Measurements from ENCODE around the gene CLECL1. TPM values are rescaled to one million over a fixed set of nuclear protein-coding genes. Genes with fewer than 3 reads are reported as not detected.
"Not testable (repeated sequence)": the region's sequence is repeated elsewhere in the genome, so short reads cannot be mapped to it uniquely, and the experiment has no call there.

The CLECL1 gene
- total RNA-seq, 1 experiment from 2014 or later, result not detected

DNA sequence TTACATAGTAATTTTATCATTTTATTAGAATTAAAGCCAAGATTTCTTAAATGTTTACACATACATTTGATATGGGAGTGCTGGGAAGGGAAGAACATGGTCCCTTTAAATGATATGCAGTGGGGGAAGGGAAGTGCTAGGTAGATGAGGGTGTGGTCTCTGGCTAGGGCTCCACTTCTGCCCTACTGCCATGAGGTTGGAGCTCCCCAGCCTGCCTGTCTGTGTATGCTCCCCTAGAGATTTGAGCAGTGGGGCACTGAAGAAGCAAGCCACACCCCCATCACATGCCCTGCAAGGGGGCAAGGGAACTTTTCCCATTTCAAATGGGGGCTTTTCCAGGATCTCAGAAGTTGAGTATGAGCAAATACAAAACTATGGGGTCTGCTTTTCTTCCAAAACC is 25.5 kb downstream of the CLECL1 start:
- no peaks in the 10 kb centered on the region for H3K27me3 ChIP-seq (replicated peaks; ENCODE audit: insufficient read depth, low read depth, low read length, poor library complexity)
- intact Hi-C loops (cut with micrococcal nuclease; ENCODE audit: unreplicated experiment), result no loop called here
- CTCF ChIA-PET, result no interaction called here
- BruUV-seq (replicated peaks), result no TSS peak
- no peak overlapping the region for H3K4me3 ChIP-seq (ENCODE audit: low read depth, low read length, poor library complexity, severe bottlenecking)
- no peak for TF ChIP-seq EZH2 (IDR thresholded peaks at IDR 0.05; ENCODE audit: borderline replicate concordance, low read depth, low read length, poor library complexity, severe bottlenecking)
- TF ChIP-seq, protein P1, sequence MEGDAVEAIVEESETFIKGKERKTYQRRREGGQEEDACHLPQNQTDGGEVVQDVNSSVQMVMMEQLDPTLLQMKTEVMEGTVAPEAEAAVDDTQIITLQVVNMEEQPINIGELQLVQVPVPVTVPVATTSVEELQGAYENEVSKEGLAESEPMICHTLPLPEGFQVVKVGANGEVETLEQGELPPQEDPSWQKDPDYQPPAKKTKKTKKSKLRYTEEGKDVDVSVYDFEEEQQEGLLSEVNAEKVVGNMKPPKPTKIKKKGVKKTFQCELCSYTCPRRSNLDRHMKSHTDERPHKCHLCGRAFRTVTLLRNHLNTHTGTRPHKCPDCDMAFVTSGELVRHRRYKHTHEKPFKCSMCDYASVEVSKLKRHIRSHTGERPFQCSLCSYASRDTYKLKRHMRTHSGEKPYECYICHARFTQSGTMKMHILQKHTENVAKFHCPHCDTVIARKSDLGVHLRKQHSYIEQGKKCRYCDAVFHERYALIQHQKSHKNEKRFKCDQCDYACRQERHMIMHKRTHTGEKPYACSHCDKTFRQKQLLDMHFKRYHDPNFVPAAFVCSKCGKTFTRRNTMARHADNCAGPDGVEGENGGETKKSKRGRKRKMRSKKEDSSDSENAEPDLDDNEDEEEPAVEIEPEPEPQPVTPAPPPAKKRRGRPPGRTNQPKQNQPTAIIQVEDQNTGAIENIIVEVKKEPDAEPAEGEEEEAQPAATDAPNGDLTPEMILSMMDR (conservative IDR thresholded peaks at IDR 0.05; ENCODE audit: low read depth, low read length), result no peak
- POLR2A ChIA-PET (ENCODE audit: low non-redundant PET), result no interaction called here
- no peaks in the 10 kb centered on the region for H3K36me3 ChIP-seq (ENCODE audit: insufficient read depth, low read length, poor library complexity, severe bottlenecking)
- no peaks in the 10 kb centered on the region for H3K9me3 ChIP-seq (ENCODE audit: low read depth, low read length, poor library complexity, severe bottlenecking)
- no peak overlapping the region for H3K27ac ChIP-seq (ENCODE audit: low read depth, low read length, poor library complexity, severe bottlenecking)
- no peaks in the 10 kb centered on the region for H3K4me1 ChIP-seq (ENCODE audit: insufficient read depth, low read length, poor library complexity, severe bottlenecking)
- DNase-seq (ENCODE audit: low spot score), result no peak

DNA sequence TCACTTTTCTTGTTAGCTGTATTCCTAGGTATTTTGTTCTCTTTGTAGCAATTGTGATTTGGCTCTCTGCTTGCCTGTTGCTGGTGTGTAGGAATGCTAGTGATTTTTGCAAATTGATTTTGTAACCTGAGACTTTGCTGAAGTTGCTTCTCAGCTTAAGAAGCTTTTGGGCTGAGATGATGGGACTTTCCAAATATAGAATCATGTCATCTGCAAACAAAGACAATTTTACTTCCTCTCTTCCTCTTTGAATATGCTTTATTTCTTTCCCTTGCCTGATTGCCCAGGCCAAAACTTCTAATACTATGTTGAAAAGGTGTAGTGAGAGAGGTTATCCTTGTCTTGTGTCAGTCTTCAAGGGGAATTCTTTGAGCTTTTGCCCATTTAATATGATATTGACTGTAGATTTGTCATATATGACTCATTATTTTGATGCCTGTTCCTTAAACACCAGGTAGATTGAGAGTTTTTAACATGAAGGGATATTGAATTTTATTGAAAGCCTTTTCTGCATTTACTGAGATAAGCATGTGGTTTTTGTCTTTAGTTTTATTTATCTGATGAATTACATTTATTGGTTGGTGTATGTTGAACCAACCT is 26.7 kb downstream of the CLECL1 start:
- no TSS peak for BruUV-seq (replicated peaks)
- intact Hi-C loops (cut with micrococcal nuclease; ENCODE audit: unreplicated experiment), result no loop called here

DNA sequence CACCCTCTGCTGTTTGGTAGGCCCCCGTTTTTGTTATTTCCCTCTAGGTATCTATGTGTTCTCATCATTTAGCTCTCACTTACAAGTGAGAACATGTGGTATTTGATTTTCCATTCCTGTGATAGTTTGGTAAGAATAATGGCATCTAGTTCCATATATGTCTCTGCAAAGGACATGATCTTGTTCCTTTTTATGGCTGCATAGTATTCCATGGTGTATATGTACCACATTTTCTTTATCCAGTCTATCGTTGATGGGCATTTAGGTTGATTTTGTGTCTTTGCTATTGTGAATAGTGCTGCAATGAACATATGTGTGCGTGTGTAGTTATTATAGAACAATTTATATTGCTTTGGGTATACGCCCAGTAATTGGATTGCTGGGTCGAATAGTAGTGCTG is 28.3 kb downstream of the CLECL1 start:
- H3K4me3 ChIP-seq (ENCODE audit: low read depth, low read length, poor library complexity, severe bottlenecking); CTCF ChIA-PET; H3K27me3 ChIP-seq (replicated peaks; ENCODE audit: insufficient read depth, low read depth, low read length, poor library complexity); H3K27ac ChIP-seq (ENCODE audit: low read depth, low read length, poor library complexity, severe bottlenecking); POLR2A ChIA-PET (ENCODE audit: low non-redundant PET); H3K9me3 ChIP-seq (ENCODE audit: low read depth, low read length, poor library complexity, severe bottlenecking); BruUV-seq (replicated peaks); DNase-seq (ENCODE audit: low spot score); intact Hi-C loops (cut with micrococcal nuclease; ENCODE audit: unreplicated experiment); H3K36me3 ChIP-seq (ENCODE audit: insufficient read depth, low read length, poor library complexity, severe bottlenecking); H3K4me1 ChIP-seq (ENCODE audit: insufficient read depth, low read length, poor library complexity, severe bottlenecking): not testable (repeated sequence)

More for the DNA sequence above, 26.7 kb downstream of the CLECL1 start:
- no peaks in the 10 kb centered on the region for H3K4me1 ChIP-seq (ENCODE audit: insufficient read depth, low read length, poor library complexity, severe bottlenecking)
- H3K27ac ChIP-seq (ENCODE audit: low read depth, low read length, poor library complexity, severe bottlenecking), result no peak overlapping the region
- H3K9me3 ChIP-seq (ENCODE audit: low read depth, low read length, poor library complexity, severe bottlenecking), result no peaks in the 10 kb centered on the region
- no peaks in the 10 kb centered on the region for H3K27me3 ChIP-seq (replicated peaks; ENCODE audit: insufficient read depth, low read depth, low read length, poor library complexity)
- H3K4me3 ChIP-seq (ENCODE audit: low read depth, low read length, poor library complexity, severe bottlenecking), result no peak overlapping the region
- ChIA-PET CTCF (no interaction called here), POLR2A (ENCODE audit: low non-redundant PET) (no interaction called here)
- no peaks in the 10 kb centered on the region for H3K36me3 ChIP-seq (ENCODE audit: insufficient read depth, low read length, poor library complexity, severe bottlenecking)
- DNase-seq (ENCODE audit: low spot score), result no peak
- TF ChIP-seq EZH2 (IDR thresholded peaks at IDR 0.05; ENCODE audit: borderline replicate concordance, low read depth, low read length, poor library complexity, severe bottlenecking), result no peak
- TF ChIP-seq, protein P1 (conservative IDR thresholded peaks at IDR 0.05; ENCODE audit: low read depth, low read length), result no peak

DNA sequence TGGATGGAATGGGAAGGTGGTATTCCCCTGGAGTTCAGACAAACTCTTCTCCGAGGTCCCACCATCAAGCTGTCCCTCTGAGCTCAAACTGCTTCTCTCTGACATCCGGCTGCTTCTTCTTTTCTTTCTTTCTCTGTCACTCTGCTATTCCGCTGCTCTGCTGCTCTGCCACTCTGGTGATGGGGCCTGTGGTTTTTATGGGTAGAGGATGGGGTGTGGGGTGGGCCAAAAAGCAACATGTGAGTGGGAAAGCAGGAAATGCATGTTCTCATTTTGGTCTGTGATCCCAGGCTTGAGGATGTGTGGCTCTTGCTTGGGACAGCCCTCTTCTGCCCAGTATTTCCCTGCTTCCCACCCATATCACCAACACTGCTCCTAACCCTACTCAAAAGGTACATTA is 30.6 kb downstream of the CLECL1 start:
- CTCF ChIA-PET, result no interaction called here
- POLR2A ChIA-PET (ENCODE audit: low non-redundant PET), result no interaction called here
- intact Hi-C loops (cut with micrococcal nuclease; ENCODE audit: unreplicated experiment), result no loop called here
- H3K27me3 ChIP-seq (replicated peaks; ENCODE audit: insufficient read depth, low read depth, low read length, poor library complexity), result peaks cover 3% of the 10 kb centered on the region
- no peak for DNase-seq (ENCODE audit: low spot score)
- TF ChIP-seq, protein P1 (conservative IDR thresholded peaks at IDR 0.05; ENCODE audit: low read depth, low read length), result no peak
- BruUV-seq (replicated peaks), result no TSS peak
- H3K4me1 ChIP-seq (ENCODE audit: insufficient read depth, low read length, poor library complexity, severe bottlenecking), result no peaks in the 10 kb centered on the region
- H3K36me3 ChIP-seq (ENCODE audit: insufficient read depth, low read length, poor library complexity, severe bottlenecking), result no peaks in the 10 kb centered on the region
- no peak overlapping the region for H3K27ac ChIP-seq (ENCODE audit: low read depth, low read length, poor library complexity, severe bottlenecking)
- H3K9me3 ChIP-seq (ENCODE audit: low read depth, low read length, poor library complexity, severe bottlenecking), result no peaks in the 10 kb centered on the region
- no peak overlapping the region for H3K4me3 ChIP-seq (ENCODE audit: low read depth, low read length, poor library complexity, severe bottlenecking)

Measured in A673 (cell line).